M059J (cell line): ENCODE measurements around the gene AIP. TPM values are rescaled to one million over a fixed set of nuclear protein-coding genes. Genes with fewer than 3 reads are reported as not detected.

ENCODE experiments used
- DNase-seq: peaks from one replicate; pipeline ENCODE4 v3.0.0-alpha.2; 2012; ENCODE audit warnings: low read depth
- total RNA-seq: library from RNA; depleted of rRNA; stranded (reverse); fragments of >200 nt; shearing (Covaris generic); gene quantifications from 2 replicates; pipeline ENCODE4 v1.2.3, GENCODE V29; 2014

Gene AIP
- total RNA-seq, 1 experiment from 2014 or later: 81.6 TPM

DNA sequence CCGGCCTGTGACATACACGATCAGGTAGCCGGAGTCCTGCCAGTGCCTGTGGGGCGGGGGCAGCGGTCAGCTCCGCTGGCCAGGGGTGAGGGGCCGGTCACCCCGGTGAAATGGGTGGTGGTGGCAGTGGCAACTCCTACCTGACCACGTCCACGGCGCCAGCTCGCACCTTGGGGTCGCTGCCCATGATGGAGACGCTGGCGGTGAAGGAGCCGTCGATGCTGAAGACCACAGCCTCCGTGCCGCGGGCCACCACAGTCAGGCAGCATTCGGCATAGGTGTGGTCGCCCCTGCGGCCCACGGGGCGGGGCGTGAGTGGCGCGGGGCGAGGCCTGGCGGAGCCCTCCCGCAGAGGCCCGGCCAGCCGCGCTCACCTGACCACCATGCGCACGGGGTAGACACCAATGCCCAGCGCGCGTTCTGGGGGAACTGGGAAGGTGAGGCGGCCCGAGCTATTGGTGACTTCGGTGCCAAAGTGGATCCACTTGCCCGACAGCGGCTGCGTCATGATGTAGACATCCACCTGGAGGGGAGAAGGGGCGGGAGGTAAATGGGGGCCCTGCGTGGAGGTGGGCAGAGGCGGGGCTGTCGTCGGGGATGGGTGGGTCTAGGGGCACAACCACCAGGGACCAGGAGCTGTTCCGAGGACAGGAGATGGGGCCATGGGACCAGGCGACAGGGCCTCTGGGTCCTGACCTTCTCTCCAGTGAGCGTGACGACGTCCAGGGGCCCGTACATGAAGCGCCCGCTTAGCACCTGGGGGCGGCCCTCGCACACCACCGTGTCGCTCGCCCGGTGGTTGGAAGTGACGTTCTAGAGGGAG, 10.9 kb downstream of the AIP start:
- no peak for DNase-seq

GRCh38 chr11:67494371-67495233, 11.8 kb downstream of the AIP start:
- DNase-seq: no peak

GRCh38 chr11:67495234-67496005, 12.6 kb downstream of the AIP start:
- no peak for DNase-seq

DNA sequence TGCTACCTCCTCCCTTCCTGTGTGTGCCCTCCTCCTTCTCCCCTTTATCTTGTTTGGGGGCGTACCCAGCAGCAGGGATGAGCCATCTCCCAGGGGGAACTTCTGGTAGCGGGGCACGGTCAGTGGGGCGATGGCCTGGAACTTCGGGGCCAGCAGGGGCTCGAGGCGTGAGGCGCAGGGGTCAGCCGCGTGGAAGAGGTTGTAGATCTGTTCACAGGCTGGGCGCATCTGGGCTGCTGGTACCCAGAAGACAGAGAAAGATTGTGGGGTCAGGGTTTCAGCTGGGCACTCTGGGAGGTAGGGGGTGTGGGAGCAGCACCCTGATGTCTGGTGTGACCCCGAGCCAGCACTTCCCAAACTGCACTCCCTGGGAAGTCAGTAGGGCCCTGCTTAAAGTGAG, 13.3 kb downstream of the AIP start:
- no peak for DNase-seq

DNA sequence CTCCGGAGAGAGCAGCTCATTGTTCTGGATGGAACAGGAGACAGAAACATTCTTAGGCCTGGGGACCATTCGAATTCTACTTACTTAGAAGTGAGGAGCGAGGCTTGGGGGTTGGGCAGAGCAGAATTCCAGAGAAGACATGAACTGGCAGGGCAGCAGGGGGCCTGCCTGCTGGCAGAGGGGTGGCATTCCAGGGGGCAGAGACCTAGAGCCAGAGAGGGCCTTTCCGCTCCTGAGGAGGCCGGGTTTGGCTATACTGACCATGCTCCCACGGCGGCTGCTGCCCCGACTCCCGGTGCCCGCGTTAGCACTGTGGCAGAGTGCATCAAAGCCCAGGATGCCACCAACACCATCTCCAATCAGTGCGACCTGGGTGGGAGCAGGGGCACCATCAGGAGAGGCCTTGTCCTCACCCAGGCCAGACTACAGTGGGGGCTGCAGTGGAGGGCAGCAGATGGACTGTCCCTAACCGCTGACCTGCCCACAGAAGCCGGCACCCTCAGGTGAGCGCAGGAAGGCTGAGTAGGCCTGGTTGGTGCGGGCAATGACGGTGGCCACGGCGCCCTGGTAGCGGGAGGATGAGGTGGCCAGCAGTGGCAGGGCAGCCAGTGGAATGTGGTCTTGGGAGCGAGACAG, 14.9 kb downstream of the AIP start:
- DNase-seq: no peak

GRCh38 chr11:67498544-67498972, 15.7 kb downstream of the AIP start:
- no peak for DNase-seq

DNA sequence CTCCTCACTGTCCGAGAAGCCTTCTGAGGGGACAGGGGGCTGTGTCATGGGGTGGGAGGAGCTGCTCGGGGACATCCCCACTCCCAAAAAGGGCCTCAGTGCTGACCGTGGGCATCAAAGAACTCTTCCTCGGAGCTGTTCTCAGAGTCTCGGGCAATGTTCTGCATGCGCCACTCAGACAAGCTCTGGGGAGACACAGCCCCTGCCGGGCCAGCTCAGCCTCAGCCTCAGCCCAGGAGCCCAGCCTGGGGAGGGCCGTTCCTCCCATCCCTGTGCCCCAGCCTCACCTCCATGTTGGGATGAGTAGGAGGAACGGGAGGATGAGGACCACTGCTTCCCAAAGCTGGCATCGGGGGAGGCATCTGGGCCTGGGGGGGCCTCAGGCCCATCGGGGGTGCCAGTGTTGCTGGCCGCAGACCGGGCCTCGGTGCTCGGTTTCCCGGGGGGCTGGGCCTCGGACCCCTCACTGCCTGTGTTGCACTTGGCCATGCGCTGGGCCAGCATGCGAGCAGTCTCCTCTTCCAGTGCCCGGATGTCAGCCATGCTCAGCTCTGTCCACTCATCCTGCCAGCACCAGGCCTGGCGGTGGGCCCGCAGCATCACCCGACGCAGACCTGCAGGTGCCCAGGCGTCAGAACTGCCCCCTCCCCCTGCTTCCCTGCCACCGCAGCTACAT, 17.1 kb downstream of the AIP start:
- no peak for DNase-seq

GRCh38 chr11:67500484-67500821, 17.6 kb downstream of the AIP start:
- no peak for DNase-seq

DNA sequence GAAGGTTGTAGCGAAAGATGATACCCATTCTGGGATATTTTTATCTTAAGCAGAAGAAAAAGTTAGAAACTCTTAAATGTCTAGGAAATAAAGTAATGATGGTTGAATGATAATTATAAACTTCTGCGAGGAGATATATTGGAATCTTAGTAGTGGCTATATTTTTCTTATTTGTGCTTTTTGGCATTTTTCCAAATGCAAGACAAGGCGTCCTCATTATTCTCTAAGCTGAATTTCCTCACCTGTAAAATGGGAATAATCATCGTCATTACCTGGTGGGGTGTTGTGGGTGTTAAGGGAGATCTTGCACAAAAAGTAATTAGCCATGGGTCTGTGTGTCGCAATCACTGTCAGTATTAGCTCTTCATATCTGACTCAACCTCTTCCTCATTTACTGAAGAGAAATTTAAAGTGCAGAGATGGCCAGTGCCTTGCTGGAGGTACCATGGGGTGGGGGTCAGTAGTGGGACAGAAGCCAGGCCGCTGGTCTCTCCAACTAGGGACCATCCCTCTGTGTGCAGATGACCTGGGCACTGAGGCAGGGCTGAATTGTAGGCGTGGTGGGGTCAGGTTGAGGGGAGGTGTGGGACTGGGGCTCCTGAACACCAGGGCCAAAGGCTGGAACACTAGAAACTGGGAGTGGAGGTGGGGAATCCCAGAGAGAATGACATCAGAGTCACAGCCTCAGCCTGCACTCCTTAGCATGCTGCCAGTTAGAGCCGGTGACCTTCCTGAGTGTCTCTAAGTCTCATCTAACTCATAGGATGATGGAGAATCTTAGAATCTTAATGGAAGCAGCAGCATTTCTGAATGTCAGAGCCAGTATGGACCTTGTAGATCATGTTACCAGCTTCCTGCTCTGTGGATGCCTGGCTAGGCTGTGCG, 18.2 kb downstream of the AIP start:
- no peak for DNase-seq

DNA sequence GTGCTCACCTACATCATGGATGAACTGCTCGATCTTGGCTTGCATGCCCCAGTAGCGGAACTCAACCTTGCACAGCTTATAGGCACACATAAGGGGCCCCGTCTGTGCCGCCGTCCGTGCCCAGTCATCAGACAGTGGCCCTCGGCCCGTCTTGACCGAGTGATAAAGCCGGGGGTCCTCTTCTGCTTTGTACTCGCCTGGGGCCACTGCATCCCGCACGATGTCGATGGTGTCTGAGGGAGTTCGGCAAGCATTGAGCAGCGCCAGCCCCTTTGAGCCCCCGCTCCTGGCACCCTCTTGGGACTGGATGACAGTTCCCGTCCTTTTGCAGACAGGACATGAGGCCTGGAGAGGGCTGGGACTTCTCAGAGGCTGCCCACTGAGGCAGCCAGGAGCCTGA, 19.0 kb downstream of the AIP start:
- no peak for DNase-seq

DNA sequence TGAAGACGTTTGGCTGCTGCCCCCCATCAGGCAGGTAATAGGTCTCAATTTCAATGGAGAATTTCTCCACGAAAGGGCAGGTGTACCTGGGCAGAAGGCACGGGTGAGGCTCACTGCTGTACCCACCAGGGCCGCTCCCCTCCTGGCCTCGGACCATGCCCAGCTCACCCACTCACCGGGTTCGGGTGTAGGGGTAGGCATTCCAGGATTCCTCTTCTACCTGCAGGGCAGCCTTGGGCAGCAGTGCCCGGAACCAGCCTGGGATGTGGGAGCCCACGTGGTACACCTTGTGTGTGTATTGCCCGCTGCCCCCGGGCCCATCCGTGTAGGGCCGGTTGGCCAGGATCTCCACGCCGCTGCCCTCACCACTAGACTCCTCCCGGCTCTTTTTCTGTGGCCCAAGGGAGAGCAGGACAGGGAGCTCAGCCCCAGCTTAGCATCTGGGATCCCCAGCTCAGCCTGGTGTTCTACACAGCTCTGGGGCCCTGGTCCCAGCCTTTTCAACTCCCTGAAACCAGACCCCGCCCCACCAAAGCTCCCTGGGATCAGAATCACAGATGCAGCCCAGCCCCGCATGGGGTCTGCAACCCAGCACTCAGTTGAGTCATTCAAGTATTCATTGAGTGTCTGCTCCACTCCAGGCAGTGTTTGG, 19.6 kb downstream of the AIP start:
- no peak for DNase-seq

- no peak for DNase-seq
These were observed 20.5 kb downstream of the AIP start for GRCh38 chr11:67503119-67504004.

DNA sequence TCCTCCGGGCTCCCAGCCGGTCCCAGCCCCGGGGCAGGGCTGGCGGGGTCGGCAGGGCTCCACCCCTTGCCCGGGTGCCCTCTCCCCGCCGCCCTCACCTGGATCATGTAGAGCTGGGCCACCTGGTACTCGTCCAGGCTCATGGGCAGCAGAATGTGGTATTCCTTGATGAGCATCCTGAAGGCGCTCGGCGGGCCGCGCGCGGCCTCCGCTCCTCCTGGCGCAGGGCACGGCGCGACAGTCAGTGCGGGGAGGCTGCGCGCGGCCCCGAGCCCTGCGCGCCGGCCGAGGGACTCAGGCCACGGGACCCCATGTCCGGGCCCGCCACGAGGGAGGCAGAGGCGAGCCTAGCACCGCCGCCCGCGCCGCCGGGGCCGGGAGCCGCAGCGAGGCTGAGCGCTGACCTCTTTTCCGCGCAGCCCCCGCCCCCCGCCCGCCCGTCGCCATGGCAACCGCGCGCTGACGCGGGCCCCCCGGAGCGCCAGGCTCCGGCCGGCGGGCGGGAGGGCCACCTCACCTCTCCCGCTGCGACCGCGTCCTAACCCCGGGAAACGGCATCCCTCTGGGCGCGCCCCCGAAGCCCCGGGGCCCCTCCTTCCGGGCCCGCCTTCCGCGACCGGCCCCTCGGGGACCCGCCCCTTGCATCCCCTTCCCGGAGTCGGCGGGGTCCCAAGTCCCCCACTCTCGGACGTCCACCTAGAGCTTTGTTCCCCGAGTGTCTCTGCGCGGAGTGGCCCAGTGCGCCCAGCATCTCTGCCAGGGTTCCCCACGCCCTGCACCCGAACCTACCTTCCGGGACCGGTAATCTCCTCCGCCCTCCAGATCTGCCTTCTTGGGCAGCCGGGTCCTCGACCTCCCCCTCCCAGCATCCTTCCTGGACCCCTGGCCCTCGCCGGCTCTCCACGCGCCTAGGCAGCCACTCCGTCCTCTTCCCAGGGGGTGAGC, 21.5 kb downstream of the AIP start:
- peak; percentile 45 for DNase-seq

GRCh38 chr11:67504950-67505581, 22.2 kb downstream of the AIP start, which contains the start of gene PITPNM1:
TSS of gene PITPNM1 (minus strand) at chr11:67505363. CDS start at chr11:67504180, 1,183 bp downstream.
- DNase-seq: peak; percentile 71

DNA sequence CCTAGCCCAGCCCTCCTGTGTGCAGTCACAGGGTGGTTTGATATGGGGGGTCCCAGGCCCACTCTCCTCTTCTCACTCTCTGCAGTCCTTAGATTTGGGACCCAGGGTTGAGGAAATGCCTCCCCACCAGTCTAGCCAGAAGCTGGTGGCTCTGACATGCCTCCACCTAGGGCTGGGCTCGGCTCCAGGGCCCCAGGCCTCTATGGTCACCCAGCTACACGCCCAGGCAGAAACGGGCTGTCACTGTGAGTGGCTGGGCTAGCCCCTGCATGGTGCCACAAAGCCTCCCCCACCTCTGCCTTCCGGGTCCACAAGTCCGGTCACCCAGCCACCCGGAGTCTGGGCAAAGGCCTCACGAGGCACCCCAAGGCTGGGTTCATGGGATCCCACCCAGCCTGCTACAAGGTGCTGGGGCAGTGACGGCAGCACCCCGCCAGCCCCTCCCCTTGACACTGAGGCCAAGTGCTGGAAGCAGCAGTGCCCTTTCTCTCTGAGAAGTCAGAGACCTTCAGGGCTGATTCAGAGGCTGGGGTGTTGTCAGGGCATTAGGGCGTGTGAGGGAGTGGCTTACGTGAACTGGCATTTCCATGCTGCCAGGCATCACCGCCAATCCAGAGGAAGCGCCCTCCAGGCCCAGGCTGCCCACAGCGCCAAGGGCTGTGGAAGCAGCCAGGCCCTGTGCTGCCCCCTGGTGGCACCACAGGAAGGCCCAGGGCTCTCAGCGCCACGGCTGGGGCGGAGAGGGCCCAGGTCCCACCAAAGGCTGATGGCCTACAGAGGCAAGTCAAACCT, 23.0 kb downstream of the AIP start:
- peak; percentile 98 for DNase-seq
